H1 (cell line): ENCODE results near the gene AIF1L. TPM values are rescaled to one million over a fixed set of nuclear protein-coding genes. Genes with fewer than 3 reads are reported as not detected.

ENCODE experiments used
- GTF2F1 ChIP-seq: IDR thresholded peaks from 2 replicates; pipeline ENCODE4 v1.6.1; 2012; ENCODE audit warnings: low read depth, low read length, improper control_type of control experiment, borderline replicate concordance
- PHF8 ChIP-seq: fragments of 200-600 bp; sonication (generic); conservative IDR thresholded peaks from 2 replicates; pipeline ENCODE4 v1.7.1; 2012; ENCODE audit warnings: low read depth, mild to moderate bottlenecking, inconsistent platforms, low read length, moderate library complexity
- polyA plus RNA-seq, 7 experiments: library from polyadenylated mRNA; depleted of rRNA in 3 of 7; stranded (reverse) in 5 of 7; unstranded in 2 of 7; fragments of >200 nt in 5 of 7; fragments of 200-250 nt in 2 of 7; gene quantifications; 1 replicate in 5 of 7; 2 replicates in 1 of 7; 4 replicates in 1 of 7; pipeline versions ENCODE4 v1.2.1 to v1.2.3, GENCODE V29; 2011 to 2013; ENCODE audit warnings: missing spikeins in 2 of 7, mixed read lengths in 2 of 7
- total RNA-seq: library from RNA; stranded (reverse); fragmentation: NEBNext Ultra II Directional; extraction: Animal tissue kit (Norgen Biotek cat#: 25700); gene quantifications from 2 replicates; pipeline ENCODE4 v1.2.1, GENCODE V29; 2021

The AIF1L gene
- total and polyA plus RNA-seq, 2 of the 8 experiments (the other 6 are each of a cell fraction or from before 2014, with no cell fraction given): 70.7 to 149 TPM

DNA sequence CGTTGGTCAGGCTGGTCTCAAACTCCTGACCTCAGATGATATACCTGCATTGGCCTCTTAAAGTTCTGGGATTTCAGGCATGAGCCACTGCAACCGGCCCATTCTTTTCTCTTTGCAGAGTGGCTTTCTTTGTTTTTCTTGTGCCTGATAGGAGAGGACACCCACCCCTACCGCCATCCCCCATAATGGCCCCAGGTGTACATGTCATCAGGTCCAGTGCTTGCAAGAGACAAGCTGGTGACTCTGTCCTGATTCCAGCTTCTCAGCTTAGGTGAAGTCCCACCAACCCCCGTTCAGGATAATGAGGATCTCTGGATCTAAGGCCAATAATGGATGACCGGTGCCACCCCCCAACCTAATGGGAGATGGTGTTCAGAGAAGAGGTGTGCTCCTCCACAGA is 2.3 kb upstream of the AIF1L start (continued):
- TF ChIP-seq PHF8 (no peak), GTF2F1 (no peak)
